Left ventricle myocardium superior (tissue), 1 donor: ENCODE measurements around the gene TBC1D22B. TPM values are rescaled to one million over a fixed set of nuclear protein-coding genes. Genes with fewer than 3 reads are reported as not detected.
"Not testable (repeated sequence)": the region's sequence is repeated elsewhere in the genome, so short reads cannot be mapped to it uniquely, and the experiment has no call there.

Experiments
- ATAC-seq: fragments of 200-7000 bp; cut with Tn5 transposase; one replicate; pipeline ENCODE4 v1.9.1; 2020; ENCODE audit warnings: mild to moderate bottlenecking, moderate library complexity
- DNase-seq: peaks from one replicate; pipeline ENCODE4 v3.0.0-alpha.2; 2020
- intact Hi-C: fragments of 100-400 bp; cut with micrococcal nuclease; formaldehyde crosslinking; loops from one replicate; pipeline ENCODE4 v1.11.0; 2022
- total RNA-seq: library from RNA; stranded (reverse); fragmentation: NEBNext Ultra II Directional; extraction: Animal tissue kit (Norgen Biotek cat#: 25700); gene quantifications from one replicate; pipeline ENCODE4 v1.2.1, GENCODE V29; 2021
- donor health status: DM: no; HTN: yes; CAD: no; lungs with severe emphysema.

The TBC1D22B gene
- total RNA-seq, 1 donor from 2014 or later = 6.3 TPM

- ATAC-seq (no peak), DNase-seq (no peak)
- intact Hi-C loops = no loop called here
Observed at GRCh38 chr6:37289931-37290330, 32.4 kb downstream of the TBC1D22B start.

- no peak for DNase-seq
- intact Hi-C loops = no loop called here
- no peak for ATAC-seq
Observed at GRCh38 chr6:37293426-37293825, 35.9 kb downstream of the TBC1D22B start.

- ATAC-seq, intact Hi-C loops, DNase-seq: not testable (repeated sequence)
Observed at GRCh38 chr6:37297637-37298036, 40.1 kb downstream of the TBC1D22B start.

- ATAC-seq (no peak), DNase-seq (no peak)
- intact Hi-C loops = no loop called here
Observed at GRCh38 chr6:37298958-37299357, 41.4 kb downstream of the TBC1D22B start.

- no peak for DNase-seq
- intact Hi-C loops = no loop called here
- no peak for ATAC-seq
Observed at GRCh38 chr6:37299990-37300389, 42.4 kb downstream of the TBC1D22B start.

- intact Hi-C loops = no loop called here
- no peak for ATAC-seq
- no peak for DNase-seq
Observed at GRCh38 chr6:37302086-37302686, 44.6 kb downstream of the TBC1D22B start.

- intact Hi-C loops = no loop called here
- ATAC-seq (no peak), DNase-seq (no peak)
Observed at GRCh38 chr6:37303091-37303660, 45.6 kb downstream of the TBC1D22B start.

- intact Hi-C loops = no loop called here
- DNase-seq (no peak), ATAC-seq (peak; percentile 48)
Observed at GRCh38 chr6:37303891-37304503, 46.4 kb downstream of the TBC1D22B start.

GRCh38 chr6:37304766-37305165 lies 47.2 kb downstream of the TBC1D22B start:
- DNase-seq = no peak
- intact Hi-C loops = no loop called here
- ATAC-seq = no peak

GRCh38 chr6:37305841-37306425 lies 48.4 kb downstream of the TBC1D22B start:
- DNase-seq (no peak), ATAC-seq (no peak)
- intact Hi-C loops = no loop called here

- peak; percentile 22 for ATAC-seq
- intact Hi-C loops = no loop called here
- DNase-seq = no peak
Observed at GRCh38 chr6:37306624-37307222, 49.2 kb downstream of the TBC1D22B start.

- ATAC-seq, intact Hi-C loops, DNase-seq: not testable (repeated sequence)
Observed at GRCh38 chr6:37307484-37307883, 49.9 kb downstream of the TBC1D22B start.

- intact Hi-C loops = no loop called here
- peak; percentile 52 for ATAC-seq
- DNase-seq = no peak
Observed at GRCh38 chr6:37308069-37308815, 50.7 kb downstream of the TBC1D22B start.

GRCh38 chr6:37309046-37309445 lies 51.5 kb downstream of the TBC1D22B start:
- intact Hi-C loops = no loop called here
- ATAC-seq = no peak
- no peak for DNase-seq

GRCh38 chr6:37309692-37310091 lies 52.1 kb downstream of the TBC1D22B start:
- intact Hi-C loops = no loop called here
- no peak for ATAC-seq
- no peak for DNase-seq

- no peak for DNase-seq
- no peak for ATAC-seq
- intact Hi-C loops = no loop called here
Observed at GRCh38 chr6:37310966-37311365, 53.4 kb downstream of the TBC1D22B start.

GRCh38 chr6:37311741-37312473 lies 54.3 kb downstream of the TBC1D22B start:
- ATAC-seq = no peak
- intact Hi-C loops = no loop called here

GRCh38 chr6:37313723-37314486 lies 56.3 kb downstream of the TBC1D22B start:
- intact Hi-C loops = no loop called here
- ATAC-seq (no peak), DNase-seq (no peak)

More at GRCh38 chr6:37311741-37312473, 54.3 kb downstream of the TBC1D22B start:
- DNase-seq = no peak
